Activated CD8-positive, alpha-beta T cell treated with anti-CD3 and anti-CD28 coated beads for 36 hours (primary cell): ENCODE measurements around the gene ITPKB. TPM values are rescaled to one million over a fixed set of nuclear protein-coding genes. Genes with fewer than 3 reads are reported as not detected.

Source experiments
- ATAC-seq: fragments of 200-7000 bp; cut with Tn5 transposase; one replicate; pipeline ENCODE4 v1.10.0; 2021; ENCODE audit warnings: mild to moderate bottlenecking, moderate library complexity
- CTCF ChIA-PET: fragments of 350-600 bp; sonication (Branson Sonifier 250); formaldehyde crosslinking; loops from one replicate; lab custom pipeline; 2021; ENCODE audit warnings: antibody characterized with exemption; lab: Charles Lee
- POLR2A ChIA-PET: fragments of 350-600 bp; sonication (Branson Sonifier 250); formaldehyde crosslinking; loops from one replicate; lab custom pipeline; 2021; ENCODE audit warnings: antibody characterized with exemption; lab: Charles Lee
- DNase-seq: peaks from one replicate; pipeline ENCODE4 v3.0.0-alpha.2; 2020
- H3K27ac Mint-ChIP-seq: one replicate; pipeline ENCODE4 v1.8.0; 2021; ENCODE audit warnings: mild to moderate bottlenecking, mixed read lengths
- H3K27me3 Mint-ChIP-seq: one replicate; pipeline ENCODE4 v1.8.0; 2021; ENCODE audit warnings: mixed read lengths
- H3K36me3 Mint-ChIP-seq: one replicate; pipeline ENCODE4 v1.8.0; 2021; ENCODE audit warnings: low read depth, mixed read lengths
- H3K4me1 Mint-ChIP-seq: one replicate; pipeline ENCODE4 v1.8.0; 2021; ENCODE audit warnings: low read depth, mixed read lengths
- H3K4me3 Mint-ChIP-seq: one replicate; pipeline ENCODE4 v1.8.0; 2021; ENCODE audit warnings: mild to moderate bottlenecking, moderate library complexity, mixed read lengths
- H3K9me3 Mint-ChIP-seq: one replicate; pipeline ENCODE4 v1.8.0; 2021; ENCODE audit warnings: mixed read lengths
- CTCF ChIP-seq: fragments of 200-600 bp; IDR thresholded peaks from one replicate; pipeline ENCODE4 v1.8.0; 2022; ENCODE audit warnings: antibody characterized with exemption, mild to moderate bottlenecking
- intact Hi-C: fragments of 100-400 bp; cut with micrococcal nuclease; formaldehyde crosslinking; loops from one replicate; pipeline ENCODE4 v1.10.0; 2022
- total RNA-seq, 2 experiments: library from RNA; stranded (reverse); gene quantifications; one replicate each; pipeline ENCODE4 v1.2.3, GENCODE V29; 2021

Gene ITPKB
- total RNA-seq, 2 experiments from 2014 or later, result 40.8 to 42.6 TPM

- POLR2A ChIA-PET, result interaction anchor here (0.6 to 7.0 kb wide), 9 partner anchors 13 to 90 kb away, joined by 3 to 71 read pairs (median 4); no protein-coding TSS in a partner anchor
- DNase-seq (peak; percentile 63), ATAC-seq (peak; percentile 69)
- H3K4me1 Mint-ChIP-seq, result peaks cover 88% of the 10 kb centered on the region
- intact Hi-C loops, result no loop called here
- CTCF ChIA-PET, result interaction anchor here (0.8 to 7.2 kb wide), 10 partner anchors 15 to 120 kb away, joined by 3 to 34 read pairs (median 4); partner anchors contain the start of gene ITPKB
- no peak for TF ChIP-seq CTCF
- H3K9me3 Mint-ChIP-seq, result no peaks in the 10 kb centered on the region
- H3K27ac Mint-ChIP-seq, result peak overlapping the region; percentile 99
- peaks cover 62% of the 10 kb centered on the region for H3K36me3 Mint-ChIP-seq
- H3K27me3 Mint-ChIP-seq, result no peaks in the 10 kb centered on the region
- H3K4me3 Mint-ChIP-seq, result peak overlapping the region; percentile 61
Observed at GRCh38 chr1:226708342-226708780, 30.7 kb downstream of the ITPKB start.

GRCh38 chr1:226706684-226707083, 32.4 kb downstream of the ITPKB start:
- no peak for TF ChIP-seq CTCF
- intact Hi-C loops, result no loop called here
- POLR2A ChIA-PET, result interaction anchor here (1.2 to 7.0 kb wide), 4 partner anchors 9 to 92 kb away, joined by 3 to 71 read pairs (median 3); no protein-coding TSS in a partner anchor
- CTCF ChIA-PET, result interaction anchor here (1.3 to 3.0 kb wide), 8 partner anchors 14 to 80 kb away, joined by 3 to 12 read pairs (median 4); partner anchors contain the start of gene ITPKB
- Mint-ChIP-seq H3K36me3 (peaks cover 64% of the 10 kb centered on the region), H3K9me3 (no peaks in the 10 kb centered on the region), H3K27me3 (no peaks in the 10 kb centered on the region), H3K4me3 (no peak overlapping the region), H3K27ac (peak overlapping the region; percentile 55), H3K4me1 (peaks cover 82% of the 10 kb centered on the region)
- DNase-seq (no peak), ATAC-seq (no peak)

GRCh38 chr1:226704169-226704937, 34.7 kb downstream of the ITPKB start:
- ChIA-PET POLR2A (interaction anchor here (0.8 to 3.7 kb wide), 12 partner anchors 8 to 76 kb away, joined by 3 to 27 read pairs (median 6); no protein-coding TSS in a partner anchor), CTCF (interaction anchor here (1.1 to 3.1 kb wide), 8 partner anchors 17 to 71 kb away, joined by 3 to 10 read pairs (median 5); no protein-coding TSS in a partner anchor)
- Mint-ChIP-seq H3K4me1 (peaks cover 79% of the 10 kb centered on the region), H3K9me3 (no peaks in the 10 kb centered on the region), H3K27ac (peak overlapping the region; percentile 97), H3K4me3 (peak overlapping the region; percentile 83), H3K27me3 (no peaks in the 10 kb centered on the region), H3K36me3 (peaks cover 64% of the 10 kb centered on the region)
- intact Hi-C loops, result no loop called here
- DNase-seq (no peak), ATAC-seq (no peak)
- no peak for TF ChIP-seq CTCF

GRCh38 chr1:226702957-226703831, 35.9 kb downstream of the ITPKB start:
- Mint-ChIP-seq H3K4me3 (peak overlapping the region; percentile 83), H3K27me3 (no peaks in the 10 kb centered on the region), H3K36me3 (peaks cover 62% of the 10 kb centered on the region), H3K4me1 (peaks cover 79% of the 10 kb centered on the region), H3K9me3 (no peaks in the 10 kb centered on the region), H3K27ac (peak overlapping the region; percentile 97)
- DNase-seq (peak; percentile 84), ATAC-seq (peak; percentile 76)
- POLR2A ChIA-PET, result interaction anchor here (0.6 to 3.7 kb wide), 14 partner anchors 10 to 75 kb away, joined by 3 to 27 read pairs (median 4); no protein-coding TSS in a partner anchor
- CTCF ChIA-PET, result interaction anchor here (0.7 to 3.1 kb wide), 11 partner anchors 9 to 136 kb away, joined by 3 to 10 read pairs (median 4); no protein-coding TSS in a partner anchor
- intact Hi-C loops, result no loop called here
- no peak for TF ChIP-seq CTCF
